ENCODE data around the gene TTC23L.

DNA sequence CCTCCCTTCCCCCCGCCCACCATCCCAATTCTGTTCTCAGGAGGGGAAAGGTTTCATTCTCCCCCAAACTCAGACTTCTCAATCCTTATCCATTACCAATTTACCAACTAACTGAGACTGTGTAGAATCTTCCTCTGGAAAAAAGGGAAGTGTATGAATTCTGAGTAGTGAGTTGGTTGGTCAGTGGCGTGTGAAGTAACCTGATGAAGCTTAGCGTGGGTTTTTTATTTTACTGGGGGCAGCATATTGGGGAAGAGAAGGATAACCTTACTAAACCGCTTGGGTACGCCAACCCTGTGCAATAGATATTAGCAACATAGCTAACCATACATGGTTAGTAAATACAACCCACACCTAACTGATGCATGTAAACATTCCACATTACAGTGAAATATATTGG lies 89.3 kb downstream of the TTC23L start:
- TF ChIP-seq, protein P1, sequence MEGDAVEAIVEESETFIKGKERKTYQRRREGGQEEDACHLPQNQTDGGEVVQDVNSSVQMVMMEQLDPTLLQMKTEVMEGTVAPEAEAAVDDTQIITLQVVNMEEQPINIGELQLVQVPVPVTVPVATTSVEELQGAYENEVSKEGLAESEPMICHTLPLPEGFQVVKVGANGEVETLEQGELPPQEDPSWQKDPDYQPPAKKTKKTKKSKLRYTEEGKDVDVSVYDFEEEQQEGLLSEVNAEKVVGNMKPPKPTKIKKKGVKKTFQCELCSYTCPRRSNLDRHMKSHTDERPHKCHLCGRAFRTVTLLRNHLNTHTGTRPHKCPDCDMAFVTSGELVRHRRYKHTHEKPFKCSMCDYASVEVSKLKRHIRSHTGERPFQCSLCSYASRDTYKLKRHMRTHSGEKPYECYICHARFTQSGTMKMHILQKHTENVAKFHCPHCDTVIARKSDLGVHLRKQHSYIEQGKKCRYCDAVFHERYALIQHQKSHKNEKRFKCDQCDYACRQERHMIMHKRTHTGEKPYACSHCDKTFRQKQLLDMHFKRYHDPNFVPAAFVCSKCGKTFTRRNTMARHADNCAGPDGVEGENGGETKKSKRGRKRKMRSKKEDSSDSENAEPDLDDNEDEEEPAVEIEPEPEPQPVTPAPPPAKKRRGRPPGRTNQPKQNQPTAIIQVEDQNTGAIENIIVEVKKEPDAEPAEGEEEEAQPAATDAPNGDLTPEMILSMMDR (conservative IDR thresholded peaks at IDR 0.05 in 1 of 2, IDR thresholded peaks at IDR 0.05 in 1 of 2; ENCODE audit: low read depth in 1 of 2, low read length in 2 of 2), result no peak
- TF ChIP-seq EZH2 (IDR thresholded peaks at IDR 0.05; ENCODE audit: low read length, missing control alignments), result no peak
